ENCODE measurements around the gene CD6. TPM values are rescaled to one million over a fixed set of nuclear protein-coding genes. Genes with fewer than 3 reads are reported as not detected.

CD6 gene
- total RNA-seq, 2 donors from 2014 or later, result 0.51 to 1.2 TPM

GRCh38 chr11:61028135-61028729 is 56.8 kb downstream of the CD6 start:
- intact Hi-C loops (cut with DNase I), result no loop called here
- Histone ChIP-seq H3K27me3 (replicated peaks; ENCODE audit: insufficient read depth) (no peaks in the 10 kb centered on the region), H3K4me3 (no peak overlapping the region), H3K9me3 (no peaks in the 10 kb centered on the region), H3K27ac (no peak overlapping the region), H3K36me3 (no peaks in the 10 kb centered on the region), H3K4me1 (replicated peaks) (no peaks in the 10 kb centered on the region)
- WGBS, result 62% methylated on average over 7 of the region's 7 CpGs
- DNase-seq (ENCODE audit: low spot score), result no peak
- TF ChIP-seq POLR2AphosphoS5 (IDR thresholded peaks at IDR 0.05) (no peak), CTCF (IDR thresholded peaks at IDR 0.05) (no peak), POLR2A (IDR thresholded peaks at IDR 0.05) (no peak)

- Histone ChIP-seq H3K4me3 (no peak overlapping the region), H3K36me3 (no peaks in the 10 kb centered on the region), H3K9me3 (no peaks in the 10 kb centered on the region), H3K4me1 (replicated peaks) (no peaks in the 10 kb centered on the region), H3K27ac (no peak overlapping the region), H3K27me3 (replicated peaks; ENCODE audit: insufficient read depth) (no peaks in the 10 kb centered on the region)
- intact Hi-C loops (cut with DNase I), result no loop called here
- no peak for DNase-seq (ENCODE audit: low spot score)
- TF ChIP-seq POLR2A (IDR thresholded peaks at IDR 0.05) (no peak), POLR2AphosphoS5 (IDR thresholded peaks at IDR 0.05) (no peak), CTCF (IDR thresholded peaks at IDR 0.05) (no peak)
- 97% methylated on average over 2 of the region's 2 CpGs for WGBS
Measured at GRCh38 chr11:61032824-61033223, 61.3 kb downstream of the CD6 start.

GRCh38 chr11:61033417-61033816 is 61.9 kb downstream of the CD6 start:
- 86% methylated on average over 4 of the region's 4 CpGs for WGBS
- H3K27me3 ChIP-seq (replicated peaks; ENCODE audit: insufficient read depth), result no peaks in the 10 kb centered on the region
- H3K27ac ChIP-seq, result no peak overlapping the region
- no peaks in the 10 kb centered on the region for H3K36me3 ChIP-seq
- H3K9me3 ChIP-seq, result no peaks in the 10 kb centered on the region
- H3K4me3 ChIP-seq, result no peak overlapping the region
- H3K4me1 ChIP-seq (replicated peaks), result no peaks in the 10 kb centered on the region
- DNase-seq (ENCODE audit: low spot score), result no peak
- intact Hi-C loops (cut with DNase I), result no loop called here
- TF ChIP-seq CTCF (IDR thresholded peaks at IDR 0.05) (no peak), POLR2AphosphoS5 (IDR thresholded peaks at IDR 0.05) (no peak), POLR2A (IDR thresholded peaks at IDR 0.05) (no peak)

- Histone ChIP-seq H3K4me3 (no peak overlapping the region), H3K27ac (no peak overlapping the region), H3K4me1 (replicated peaks) (no peaks in the 10 kb centered on the region), H3K27me3 (replicated peaks; ENCODE audit: insufficient read depth) (no peaks in the 10 kb centered on the region), H3K36me3 (no peaks in the 10 kb centered on the region), H3K9me3 (no peaks in the 10 kb centered on the region)
- WGBS, result 74% methylated on average over 4 of the region's 4 CpGs
- intact Hi-C loops (cut with DNase I), result no loop called here
- TF ChIP-seq POLR2AphosphoS5 (IDR thresholded peaks at IDR 0.05) (no peak), POLR2A (IDR thresholded peaks at IDR 0.05) (no peak), CTCF (IDR thresholded peaks at IDR 0.05) (no peak)
- DNase-seq (ENCODE audit: low spot score), result no peak
Measured at GRCh38 chr11:61034111-61034510, 62.6 kb downstream of the CD6 start.

- H3K36me3 ChIP-seq, result no peaks in the 10 kb centered on the region
- intact Hi-C loops (cut with DNase I), result no loop called here
- H3K27ac ChIP-seq, result no peak overlapping the region
- no peaks in the 10 kb centered on the region for H3K9me3 ChIP-seq
- H3K4me1 ChIP-seq (replicated peaks), result no peaks in the 10 kb centered on the region
- WGBS, result 88% methylated on average over 15 of the region's 15 CpGs
- H3K4me3 ChIP-seq, result no peak overlapping the region
- no peak for TF ChIP-seq POLR2A (IDR thresholded peaks at IDR 0.05)
- no peak for TF ChIP-seq POLR2AphosphoS5 (IDR thresholded peaks at IDR 0.05)
- no peak for TF ChIP-seq CTCF (IDR thresholded peaks at IDR 0.05)
- no peaks in the 10 kb centered on the region for H3K27me3 ChIP-seq (replicated peaks; ENCODE audit: insufficient read depth)
- DNase-seq (ENCODE audit: low spot score), result no peak
Measured at GRCh38 chr11:61034704-61035525, 63.4 kb downstream of the CD6 start.

All from prostate gland (tissue), 2 donors.